Tibial nerve (tissue), 3 donors: ENCODE measurements around the gene MARVELD1.

ENCODE experiments used
- POLR2A ChIP-seq, 2 donors: fragments of 450-650 bp; IDR thresholded peaks; one replicate each; pipeline ENCODE4 v1.6.1; 2017; ENCODE audit warnings: antibody characterized with exemption in 2 of 2, mild to moderate bottlenecking in 2 of 2, moderate library complexity in 2 of 2
- TF ChIP-seq, protein P1 (sequence below), 5 experiments: fragments of 200-600 bp in 3 of 5; fragments of 450-650 bp in 2 of 5; sonication (generic) in 3 of 5; IDR thresholded peaks; one replicate each; pipeline ENCODE4 v1.5.1; 2016 to 2019; ENCODE audit warnings: antibody characterized with exemption in 5 of 5, mild to moderate bottlenecking in 3 of 5, moderate library complexity in 2 of 5

DNA sequence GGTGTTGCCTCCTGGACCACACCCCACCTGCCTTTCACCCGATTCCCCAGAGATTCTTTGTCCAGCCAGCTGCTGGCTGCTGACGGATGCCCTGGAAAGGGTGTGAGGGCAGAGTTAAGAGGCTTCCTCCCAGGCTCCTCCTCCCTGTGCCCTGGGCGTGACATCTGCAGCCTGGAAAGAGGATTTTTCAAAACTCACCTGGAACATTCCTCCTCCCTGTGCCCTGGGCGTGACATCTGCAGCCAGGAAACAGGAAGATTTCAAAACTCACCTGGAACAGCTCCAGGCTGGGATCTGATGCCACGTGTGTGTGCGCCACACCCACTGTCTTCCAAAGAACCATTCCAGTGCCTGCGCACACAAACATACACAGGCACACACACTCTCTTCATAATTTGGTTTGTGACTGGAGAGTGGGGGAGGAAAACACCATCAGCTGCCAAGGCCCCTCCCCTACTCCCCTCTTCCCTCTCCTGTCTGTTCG, 5.2 kb downstream of the MARVELD1 start:
- TF ChIP-seq, protein P1, sequence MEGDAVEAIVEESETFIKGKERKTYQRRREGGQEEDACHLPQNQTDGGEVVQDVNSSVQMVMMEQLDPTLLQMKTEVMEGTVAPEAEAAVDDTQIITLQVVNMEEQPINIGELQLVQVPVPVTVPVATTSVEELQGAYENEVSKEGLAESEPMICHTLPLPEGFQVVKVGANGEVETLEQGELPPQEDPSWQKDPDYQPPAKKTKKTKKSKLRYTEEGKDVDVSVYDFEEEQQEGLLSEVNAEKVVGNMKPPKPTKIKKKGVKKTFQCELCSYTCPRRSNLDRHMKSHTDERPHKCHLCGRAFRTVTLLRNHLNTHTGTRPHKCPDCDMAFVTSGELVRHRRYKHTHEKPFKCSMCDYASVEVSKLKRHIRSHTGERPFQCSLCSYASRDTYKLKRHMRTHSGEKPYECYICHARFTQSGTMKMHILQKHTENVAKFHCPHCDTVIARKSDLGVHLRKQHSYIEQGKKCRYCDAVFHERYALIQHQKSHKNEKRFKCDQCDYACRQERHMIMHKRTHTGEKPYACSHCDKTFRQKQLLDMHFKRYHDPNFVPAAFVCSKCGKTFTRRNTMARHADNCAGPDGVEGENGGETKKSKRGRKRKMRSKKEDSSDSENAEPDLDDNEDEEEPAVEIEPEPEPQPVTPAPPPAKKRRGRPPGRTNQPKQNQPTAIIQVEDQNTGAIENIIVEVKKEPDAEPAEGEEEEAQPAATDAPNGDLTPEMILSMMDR (IDR thresholded peaks at IDR 0.05) = no peak
- no peak for TF ChIP-seq POLR2A (IDR thresholded peaks at IDR 0.05)
